ENCODE data around the gene TDRD12. TPM values are rescaled to one million over a fixed set of nuclear protein-coding genes. Genes with fewer than 3 reads are reported as not detected.
"Not testable (repeated sequence)": the region's sequence is repeated elsewhere in the genome, so short reads cannot be mapped to it uniquely, and the experiment has no call there.

TDRD12 gene
- total RNA-seq, 1 donor from 2014 or later: 0.07 TPM

DNA sequence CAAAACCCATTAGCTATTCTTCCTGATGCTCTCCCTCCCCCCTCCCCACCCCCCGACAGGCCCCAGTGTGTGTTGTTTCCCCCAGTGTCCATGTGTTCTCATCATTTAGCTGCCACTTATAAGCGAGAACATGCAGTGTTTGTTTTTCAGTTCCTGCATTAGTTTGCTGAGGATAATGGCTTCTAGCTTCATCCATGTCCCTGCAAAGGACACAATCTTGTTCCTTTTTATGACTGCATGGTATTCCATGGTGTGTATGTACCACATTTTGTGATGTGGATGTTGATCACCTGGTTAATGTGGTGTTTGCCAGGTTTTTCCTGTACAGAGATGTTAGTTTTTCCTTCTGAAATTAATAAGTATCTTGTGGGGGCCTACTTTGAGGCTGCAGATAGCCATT, 31.5 kb downstream of the TDRD12 start:
- Histone ChIP-seq H3K27me3 (no peaks in the 10 kb centered on the region), H3K79me2 (ENCODE audit: low read depth) (no peaks in the 10 kb centered on the region), H3K4me2 (no peak overlapping the region), H3K9me3 (ENCODE audit: low read depth) (no peaks in the 10 kb centered on the region), H3K9ac (no peak overlapping the region), H3K4me1 (peaks cover 9% of the 10 kb centered on the region), H3K4me3 (no peak overlapping the region), H4K20me1 (ENCODE audit: low read depth) (no peaks in the 10 kb centered on the region), H3K27ac (no peak overlapping the region), H3K36me3 (no peaks in the 10 kb centered on the region), H2AFZ (replicated peaks) (no peak overlapping the region), H3F3A (ENCODE audit: low read depth) (no peaks in the 10 kb centered on the region)
- no peak overlapping the region for H3K4me3 Mint-ChIP-seq
- H3K27me3 Mint-ChIP-seq (ENCODE audit: insufficient read depth, low read depth): peaks cover 2% of the 10 kb centered on the region
- no peaks in the 10 kb centered on the region for H3K9me3 Mint-ChIP-seq
- no peak overlapping the region for H3K27ac Mint-ChIP-seq
- TF ChIP-seq EZH2phosphoT487 (IDR thresholded peaks at IDR 0.05) (no peak), EZH2 (IDR thresholded peaks at IDR 0.05) (no peak)
- TF ChIP-seq, protein P1, sequence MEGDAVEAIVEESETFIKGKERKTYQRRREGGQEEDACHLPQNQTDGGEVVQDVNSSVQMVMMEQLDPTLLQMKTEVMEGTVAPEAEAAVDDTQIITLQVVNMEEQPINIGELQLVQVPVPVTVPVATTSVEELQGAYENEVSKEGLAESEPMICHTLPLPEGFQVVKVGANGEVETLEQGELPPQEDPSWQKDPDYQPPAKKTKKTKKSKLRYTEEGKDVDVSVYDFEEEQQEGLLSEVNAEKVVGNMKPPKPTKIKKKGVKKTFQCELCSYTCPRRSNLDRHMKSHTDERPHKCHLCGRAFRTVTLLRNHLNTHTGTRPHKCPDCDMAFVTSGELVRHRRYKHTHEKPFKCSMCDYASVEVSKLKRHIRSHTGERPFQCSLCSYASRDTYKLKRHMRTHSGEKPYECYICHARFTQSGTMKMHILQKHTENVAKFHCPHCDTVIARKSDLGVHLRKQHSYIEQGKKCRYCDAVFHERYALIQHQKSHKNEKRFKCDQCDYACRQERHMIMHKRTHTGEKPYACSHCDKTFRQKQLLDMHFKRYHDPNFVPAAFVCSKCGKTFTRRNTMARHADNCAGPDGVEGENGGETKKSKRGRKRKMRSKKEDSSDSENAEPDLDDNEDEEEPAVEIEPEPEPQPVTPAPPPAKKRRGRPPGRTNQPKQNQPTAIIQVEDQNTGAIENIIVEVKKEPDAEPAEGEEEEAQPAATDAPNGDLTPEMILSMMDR (IDR thresholded peaks at IDR 0.05): no peak
- peaks cover 18% of the 10 kb centered on the region for H3K4me1 Mint-ChIP-seq
- no peaks in the 10 kb centered on the region for H3K36me3 Mint-ChIP-seq
- DNase-seq (ENCODE audit: low spot score): no peak

DNA sequence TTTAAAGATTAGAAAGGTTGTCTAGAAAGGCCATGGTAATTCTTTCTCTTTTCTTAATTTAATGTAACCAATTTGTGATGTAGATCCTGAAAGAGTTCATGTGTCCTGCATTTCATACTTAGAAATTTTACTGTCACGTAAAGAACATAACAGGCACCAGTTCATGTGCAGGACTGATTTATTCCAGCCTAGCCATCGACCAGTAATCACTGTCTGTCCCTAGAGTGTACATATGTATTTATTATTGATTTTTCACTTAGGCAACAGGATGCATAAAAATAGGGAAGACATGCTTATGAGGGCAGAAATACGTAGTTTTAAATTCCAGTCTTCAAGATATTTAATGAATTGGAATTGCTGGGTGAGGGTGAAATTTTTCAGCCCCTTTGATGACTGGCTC, 37.6 kb downstream of the TDRD12 start:
- Histone ChIP-seq H3K36me3 (no peaks in the 10 kb centered on the region), H3K9me3 (ENCODE audit: low read depth) (no peaks in the 10 kb centered on the region), H3K27ac (no peak overlapping the region), H3K9ac (no peak overlapping the region), H2AFZ (replicated peaks) (no peak overlapping the region), H3K79me2 (ENCODE audit: low read depth) (no peaks in the 10 kb centered on the region), H4K20me1 (ENCODE audit: low read depth) (no peaks in the 10 kb centered on the region), H3K4me2 (no peak overlapping the region), H3K4me3 (no peak overlapping the region), H3F3A (ENCODE audit: low read depth) (no peaks in the 10 kb centered on the region), H3K4me1 (no peaks in the 10 kb centered on the region), H3K27me3 (no peaks in the 10 kb centered on the region)
- Mint-ChIP-seq H3K9me3 (no peaks in the 10 kb centered on the region), H3K27ac (no peak overlapping the region), H3K4me1 (no peaks in the 10 kb centered on the region), H3K36me3 (no peaks in the 10 kb centered on the region), H3K4me3 (no peak overlapping the region), H3K27me3 (ENCODE audit: insufficient read depth, low read depth) (peaks cover 3% of the 10 kb centered on the region)
- DNase-seq (ENCODE audit: low spot score): no peak
- TF ChIP-seq, protein P1 (IDR thresholded peaks at IDR 0.05): no peak
- TF ChIP-seq EZH2phosphoT487 (IDR thresholded peaks at IDR 0.05) (no peak), EZH2 (IDR thresholded peaks at IDR 0.05) (no peak)

DNA sequence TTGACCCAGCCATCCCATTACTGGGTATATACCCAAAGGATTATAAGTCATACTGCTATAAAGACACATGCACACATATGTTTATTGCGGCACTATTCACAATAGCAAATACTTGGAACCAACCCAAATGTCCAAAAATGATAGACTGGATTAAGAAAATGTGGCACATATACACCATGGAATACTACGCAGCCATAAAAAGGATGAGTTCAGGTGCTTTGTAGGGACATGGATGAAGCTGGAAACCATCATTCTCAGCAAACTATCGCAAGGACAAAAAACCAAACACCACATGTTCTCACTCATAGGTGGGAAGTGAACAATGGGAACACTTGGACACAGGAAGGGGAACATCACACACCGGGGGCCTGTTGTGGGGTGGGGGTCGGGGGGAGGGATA, 45.8 kb downstream of the TDRD12 start:
- not testable (repeated sequence) for H2AFZ ChIP-seq (replicated peaks); H3K36me3 ChIP-seq; H3K27me3 Mint-ChIP-seq (ENCODE audit: insufficient read depth, low read depth); H4K20me1 ChIP-seq (ENCODE audit: low read depth); H3K4me1 ChIP-seq; H3K4me2 ChIP-seq; H3K27ac Mint-ChIP-seq; H3K4me3 Mint-ChIP-seq; H3K9me3 ChIP-seq (ENCODE audit: low read depth); H3F3A ChIP-seq (ENCODE audit: low read depth); H3K9ac ChIP-seq; H3K79me2 ChIP-seq (ENCODE audit: low read depth); H3K36me3 Mint-ChIP-seq; H3K27me3 ChIP-seq; H3K9me3 Mint-ChIP-seq; H3K27ac ChIP-seq; DNase-seq (ENCODE audit: low spot score); H3K4me1 Mint-ChIP-seq; H3K4me3 ChIP-seq

DNA sequence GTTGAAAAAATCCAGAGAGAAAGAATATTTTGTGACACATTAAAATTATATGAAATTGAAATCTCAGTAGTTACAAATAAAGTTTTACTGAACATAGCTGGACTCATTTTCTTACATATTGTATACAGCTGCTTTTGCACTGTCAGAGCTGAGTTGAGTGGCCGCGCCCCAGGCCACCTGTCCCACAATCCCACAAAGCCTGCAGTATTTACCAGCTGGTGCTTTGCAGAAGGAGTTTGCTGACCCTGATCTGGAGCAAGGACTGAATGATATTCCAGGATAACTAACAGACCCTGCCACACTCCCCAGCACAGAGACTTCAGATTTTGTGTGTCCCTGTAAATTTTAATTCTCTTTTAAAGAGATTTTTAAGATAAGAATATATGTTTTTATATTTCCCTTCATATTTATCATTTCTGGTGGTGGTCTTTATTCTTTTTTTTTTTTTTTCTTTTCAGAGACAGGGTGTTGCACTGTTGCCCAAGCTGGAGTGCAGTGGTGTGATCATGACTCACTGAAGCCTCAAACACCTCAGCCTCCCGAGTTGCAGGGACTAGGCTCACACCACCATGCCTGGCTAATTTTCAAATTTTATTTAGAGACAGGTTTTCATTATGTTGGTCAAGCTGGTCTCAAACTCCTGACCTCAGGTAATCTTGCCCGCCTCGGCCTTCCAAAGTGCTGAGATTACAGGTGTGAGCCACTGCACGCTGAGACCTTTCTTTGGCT, 48.5 kb downstream of the TDRD12 start:
- no peak overlapping the region for H3K4me3 ChIP-seq
- H3K9me3 ChIP-seq (ENCODE audit: low read depth): no peaks in the 10 kb centered on the region
- H3K27me3 ChIP-seq: no peaks in the 10 kb centered on the region
- Mint-ChIP-seq H3K36me3 (no peaks in the 10 kb centered on the region), H3K27me3 (ENCODE audit: insufficient read depth, low read depth) (no peaks in the 10 kb centered on the region), H3K4me1 (no peaks in the 10 kb centered on the region), H3K4me3 (no peak overlapping the region), H3K27ac (no peak overlapping the region), H3K9me3 (peaks cover 2% of the 10 kb centered on the region)
- H4K20me1 ChIP-seq (ENCODE audit: low read depth): no peaks in the 10 kb centered on the region
- H3K9ac ChIP-seq: no peak overlapping the region
- no peaks in the 10 kb centered on the region for H3K36me3 ChIP-seq
- no peaks in the 10 kb centered on the region for H3K4me1 ChIP-seq
- no peaks in the 10 kb centered on the region for H3F3A ChIP-seq (ENCODE audit: low read depth)
- H2AFZ ChIP-seq (replicated peaks): no peak overlapping the region
- H3K4me2 ChIP-seq: no peak overlapping the region
- DNase-seq (ENCODE audit: low spot score): no peak
- TF ChIP-seq, protein P1 (IDR thresholded peaks at IDR 0.05): no peak
- TF ChIP-seq EZH2 (IDR thresholded peaks at IDR 0.05): no peak
- TF ChIP-seq EZH2phosphoT487 (IDR thresholded peaks at IDR 0.05): no peak
- H3K79me2 ChIP-seq (ENCODE audit: low read depth): no peaks in the 10 kb centered on the region
- H3K27ac ChIP-seq: no peak overlapping the region
